GM21381 (cell line): Measurements from ENCODE around the gene RPRM.
"Not testable (repeated sequence)": the region's sequence is repeated elsewhere in the genome, so short reads cannot be mapped to it uniquely, and the experiment has no call there.

ENCODE experiments used
- ATAC-seq: cut with Tn5 transposase; IDR thresholded peaks from one replicate; pipeline ENCODE4 v1.9.1; 2021; ENCODE audit warnings: mild to moderate bottlenecking, moderate library complexity; ENCODE audit not compliant: unreplicated experiment

RPRM gene

GRCh38 chr2:153478289-153479261 is at the start of gene RPRM:
RPRM (minus strand) TSS chr2:153478762; CDS start chr2:153478565, 197 bp downstream.
- ATAC-seq, result peak; percentile 91

GRCh38 chr2:153519257-153519875 is 40.8 kb upstream of the RPRM start:
- ATAC-seq, result no peak

GRCh38 chr2:153512331-153512730 is 33.8 kb upstream of the RPRM start:
- ATAC-seq, result no peak

- ATAC-seq, result no peak
These were observed 32.4 kb upstream of the RPRM start for GRCh38 chr2:153510996-153511395.

GRCh38 chr2:153509133-153509532 is 30.6 kb upstream of the RPRM start:
- ATAC-seq, result no peak

- not testable (repeated sequence) for ATAC-seq
These were observed 27.9 kb upstream of the RPRM start for GRCh38 chr2:153506499-153506898.

- no peak for ATAC-seq
These were observed 20.9 kb upstream of the RPRM start for GRCh38 chr2:153499439-153499838.

GRCh38 chr2:153497938-153498629 is 19.5 kb upstream of the RPRM start:
- no peak for ATAC-seq

- ATAC-seq, result no peak
These were observed 17.2 kb upstream of the RPRM start for GRCh38 chr2:153495725-153496124.

GRCh38 chr2:153488072-153488471 is 9.5 kb upstream of the RPRM start:
- no peak for ATAC-seq

- ATAC-seq, result no peak
These were observed 8.9 kb upstream of the RPRM start for GRCh38 chr2:153487448-153487847.

- no peak for ATAC-seq
These were observed 1.0 kb upstream of the RPRM start for GRCh38 chr2:153479573-153479972.

- no peak for ATAC-seq
These were observed 800 bp downstream of the RPRM start for GRCh38 chr2:153477636-153478288.

GRCh38 chr2:153476816-153477635 is 1.5 kb downstream of the RPRM start:
- ATAC-seq, result no peak

GRCh38 chr2:153476491-153476815 is 2.1 kb downstream of the RPRM start:
- ATAC-seq, result no peak

GRCh38 chr2:153474876-153475435 is 3.6 kb downstream of the RPRM start:
- no peak for ATAC-seq

- no peak for ATAC-seq
These were observed 4.2 kb downstream of the RPRM start for GRCh38 chr2:153474407-153474806.

GRCh38 chr2:153470867-153471266 is 7.7 kb downstream of the RPRM start:
- no peak for ATAC-seq

GRCh38 chr2:153464395-153464794 is 14.2 kb downstream of the RPRM start:
- no peak for ATAC-seq

- no peak for ATAC-seq
These were observed 16.2 kb downstream of the RPRM start for GRCh38 chr2:153462338-153462859.
